ENCODE results near the gene PLB1.
A peak's percentile ranks its signal among the peaks of the same experiment; 100 is the strongest.
"Not testable (repeated sequence)": the region's sequence is repeated elsewhere in the genome, so short reads cannot be mapped to it uniquely, and the experiment has no call there.

Gene PLB1

GRCh38 chr2:28649481-28650265 lies 153.8 kb downstream of the PLB1 start:
- no peak for DNase-seq (ENCODE audit: low read depth)

DNA sequence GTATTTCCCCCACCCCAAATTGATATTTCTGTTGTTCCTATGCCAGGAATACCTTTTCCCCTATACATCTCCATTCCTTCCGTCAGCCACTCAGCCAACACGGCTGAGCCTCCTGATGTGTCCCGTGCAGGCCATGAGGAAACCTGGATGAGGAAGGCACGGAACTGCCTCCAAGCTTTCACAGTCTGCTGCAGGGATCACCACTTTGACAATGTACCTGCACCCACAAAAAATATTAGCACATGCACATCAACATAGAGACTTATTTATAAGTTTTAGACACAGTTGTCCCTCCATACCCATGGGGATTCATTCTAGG lies 154.4 kb downstream of the PLB1 start:
- DNase-seq (ENCODE audit: low read depth): no peak

DNA sequence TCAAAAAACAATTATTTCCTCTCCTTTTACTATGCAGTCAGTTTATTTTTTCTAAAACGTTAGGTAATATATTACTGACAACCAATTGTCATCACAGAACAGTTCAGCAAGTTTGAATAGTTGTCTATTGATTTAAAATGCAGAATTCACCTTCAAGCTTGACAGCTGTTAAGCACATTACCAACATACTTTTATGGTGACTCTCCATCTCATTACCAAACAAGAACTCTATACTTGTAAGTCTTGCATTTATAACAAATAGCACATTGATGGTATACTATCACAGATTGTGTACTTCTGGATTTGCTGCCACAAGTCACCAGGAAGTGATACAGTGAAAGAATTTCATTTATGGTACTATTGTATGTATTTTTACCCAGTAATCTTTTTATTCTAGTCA lies 156.4 kb downstream of the PLB1 start:
- no peak for DNase-seq (ENCODE audit: low read depth)

- DNase-seq (ENCODE audit: low read depth): no peak
Observed at GRCh38 chr2:28653892-28654662, 158.2 kb downstream of the PLB1 start.

DNA sequence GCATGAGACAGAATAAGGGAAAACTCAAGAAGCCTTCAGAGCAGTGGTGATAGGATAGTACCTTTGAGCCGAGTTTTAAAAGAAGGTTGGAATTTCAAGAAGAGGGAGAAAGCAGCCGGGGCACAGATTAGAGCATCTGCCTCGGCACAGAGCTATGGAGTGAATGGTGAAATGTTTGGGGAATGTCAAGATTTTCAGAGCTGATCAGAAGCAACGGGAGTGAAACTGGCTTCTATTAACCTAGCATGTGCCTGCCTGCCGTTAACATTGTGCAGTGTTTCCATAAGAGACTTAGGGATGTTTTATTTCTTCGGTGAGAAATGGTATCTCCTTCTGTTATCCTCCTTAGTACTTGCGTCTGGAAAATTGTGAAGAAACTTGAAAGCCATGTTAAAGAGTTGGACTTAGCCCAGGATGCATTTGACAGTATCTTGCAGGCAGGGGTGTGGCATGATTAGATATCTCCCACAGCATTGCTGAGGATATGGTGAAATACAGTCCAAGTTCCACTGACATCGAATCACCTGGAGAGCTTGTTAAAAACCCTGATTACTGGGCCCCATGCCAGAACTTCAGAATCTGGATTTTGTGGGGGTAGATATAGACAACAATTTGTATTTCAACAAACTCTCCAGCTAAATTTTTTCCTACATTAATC lies 158.9 kb downstream of the PLB1 start:
- DNase-seq (ENCODE audit: low read depth): no peak

GRCh38 chr2:28656937-28657615 lies 161.2 kb downstream of the PLB1 start:
- DNase-seq (ENCODE audit: low read depth): no peak

- DNase-seq (ENCODE audit: low read depth): peak; percentile 64
Observed at GRCh38 chr2:28658369-28658768, 162.5 kb downstream of the PLB1 start.

DNA sequence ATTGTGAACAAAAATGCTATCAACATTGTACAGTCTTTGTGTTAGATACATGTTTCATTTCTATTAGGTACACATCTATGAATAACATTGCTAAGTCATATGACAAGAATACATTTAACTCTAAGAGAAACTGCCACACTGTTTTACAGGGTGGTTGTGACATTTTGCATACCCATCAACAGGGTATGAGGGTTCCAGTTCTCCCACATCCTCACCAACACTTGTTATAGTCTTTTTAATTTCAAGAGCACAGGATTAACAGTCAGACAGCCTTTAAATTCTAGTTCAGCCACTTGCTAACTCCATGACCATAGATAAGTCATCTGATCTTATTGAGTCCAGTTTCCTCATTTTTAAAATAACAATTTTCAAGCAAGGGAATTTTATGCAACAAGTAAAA lies 163.3 kb downstream of the PLB1 start:
- DNase-seq (ENCODE audit: low read depth): no peak

DNA sequence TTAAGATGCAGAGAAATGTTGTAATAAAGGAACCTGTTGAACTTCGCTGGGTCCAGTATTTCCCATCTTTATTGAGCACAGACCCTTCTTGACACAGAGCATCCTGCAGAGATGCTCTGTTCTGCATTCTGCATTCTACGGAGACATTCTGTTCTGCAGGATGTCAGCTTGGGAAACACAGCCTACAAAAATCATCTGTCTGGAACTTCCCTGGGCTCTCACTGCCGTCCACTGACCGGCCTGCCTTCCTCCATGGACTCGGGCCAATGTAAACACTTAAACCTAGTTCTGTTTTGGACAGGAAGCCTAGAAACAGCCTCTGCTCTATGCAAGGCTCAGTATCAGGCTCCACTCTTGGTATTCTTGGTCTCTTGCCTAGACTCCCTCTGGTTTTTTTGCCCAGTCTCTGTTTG lies 165.7 kb downstream of the PLB1 start:
- peak; percentile 83 for DNase-seq (ENCODE audit: low read depth)

GRCh38 chr2:28662044-28662443 lies 166.2 kb downstream of the PLB1 start:
- DNase-seq (ENCODE audit: low read depth): no peak

DNA sequence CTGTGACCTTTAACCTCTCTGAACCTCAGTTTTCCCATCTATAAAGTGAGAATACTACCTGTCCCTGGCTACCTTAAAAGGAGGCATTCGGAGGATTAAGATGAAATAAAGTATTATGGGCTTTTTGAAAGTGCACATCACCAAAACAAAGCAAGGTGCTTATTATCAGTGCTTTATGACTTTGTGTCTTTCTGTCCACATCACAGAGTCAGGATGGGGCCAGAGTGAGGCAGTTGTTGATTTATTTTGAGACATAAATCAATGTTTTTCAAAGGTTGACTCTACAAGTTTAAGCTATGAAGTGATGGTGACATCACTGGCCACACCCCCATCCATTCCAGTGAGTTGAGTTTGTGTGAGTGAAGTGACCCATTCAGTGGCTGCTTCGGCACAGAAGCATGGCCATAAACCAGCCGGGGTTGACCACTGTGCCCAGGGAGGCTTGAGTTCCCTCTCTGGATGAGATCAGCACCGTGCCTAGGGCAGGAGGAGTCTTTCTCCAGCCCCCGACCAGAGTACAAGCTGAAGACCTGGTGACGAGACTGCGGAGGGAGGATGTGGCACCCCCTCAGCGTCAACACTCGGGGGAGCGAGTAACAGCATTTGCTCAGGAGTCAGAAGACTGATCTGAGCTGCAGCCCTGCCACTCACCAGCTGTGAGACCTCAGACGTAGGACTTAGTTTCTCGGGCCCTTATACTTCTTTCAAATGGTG lies 166.8 kb downstream of the PLB1 start:
- peak; percentile 45 for DNase-seq (ENCODE audit: low read depth)

- DNase-seq (ENCODE audit: low read depth): peak; percentile 52
Observed at GRCh38 chr2:28663359-28663758, 167.5 kb downstream of the PLB1 start.

DNA sequence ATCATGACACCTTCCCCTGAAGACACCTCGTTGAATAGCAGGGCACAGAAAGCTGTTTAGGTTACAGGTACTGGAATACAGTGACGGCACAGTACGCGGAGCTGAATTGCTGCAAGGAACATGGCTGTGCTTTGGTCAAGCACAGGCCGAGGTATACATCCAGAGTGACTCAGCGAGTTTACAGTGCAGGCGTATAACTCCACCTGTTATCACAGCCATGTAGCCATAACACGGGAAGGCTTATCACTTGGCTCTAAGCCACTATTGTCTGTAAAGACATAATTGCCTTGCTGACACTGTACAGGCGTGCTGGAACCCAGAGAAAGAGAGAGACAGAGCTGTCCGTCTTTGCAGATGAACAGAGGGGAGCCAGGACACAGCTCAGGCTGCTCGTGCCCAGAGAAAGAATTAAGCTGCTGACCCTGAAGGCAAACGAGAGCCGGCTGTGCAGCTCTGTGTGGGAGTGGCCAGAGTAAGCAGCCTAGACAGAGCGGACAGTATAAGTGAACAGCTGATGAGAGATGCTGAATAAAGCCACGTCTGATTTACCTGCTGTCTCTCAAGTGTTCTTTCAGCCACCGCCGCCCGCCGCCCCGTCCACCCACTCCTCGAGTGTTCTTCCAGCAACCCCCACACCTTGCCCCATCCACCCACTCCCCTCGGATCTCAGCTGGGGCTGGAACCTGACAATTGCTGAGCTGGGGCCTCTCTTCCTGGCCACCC lies 168.4 kb downstream of the PLB1 start:
- no peak for DNase-seq (ENCODE audit: low read depth)

DNA sequence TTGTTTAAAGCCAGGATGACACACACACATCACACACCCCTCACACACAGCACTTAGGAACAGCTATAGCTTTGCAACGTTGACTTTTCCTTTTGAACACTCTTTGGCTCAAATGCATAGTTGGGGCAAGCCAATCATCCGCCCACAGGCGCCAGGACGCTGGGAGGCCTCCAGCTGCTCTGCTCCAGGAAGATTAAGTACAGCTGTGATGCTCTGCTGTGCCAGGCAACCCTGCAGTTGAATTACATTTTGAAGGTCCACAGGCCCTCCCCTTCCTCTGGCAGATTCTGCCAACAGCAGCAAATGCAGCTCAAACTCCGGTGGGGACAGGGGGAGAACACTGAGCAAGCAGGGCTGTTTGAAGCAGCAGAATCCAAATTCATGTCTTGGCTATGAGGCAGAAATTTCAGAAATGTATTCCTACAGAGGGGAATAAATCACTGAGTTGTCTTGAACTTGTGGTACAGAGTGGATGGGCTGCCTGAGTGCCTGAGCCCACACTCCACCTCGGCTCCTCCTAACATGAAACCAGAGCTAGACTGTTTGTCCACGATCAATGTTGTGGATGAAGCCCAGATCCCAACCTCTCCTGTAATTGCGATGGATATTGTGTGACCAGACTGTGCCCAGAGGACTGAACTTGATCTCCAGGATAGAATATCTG lies 169.3 kb downstream of the PLB1 start:
- peak; percentile 86 for DNase-seq (ENCODE audit: low read depth)

DNA sequence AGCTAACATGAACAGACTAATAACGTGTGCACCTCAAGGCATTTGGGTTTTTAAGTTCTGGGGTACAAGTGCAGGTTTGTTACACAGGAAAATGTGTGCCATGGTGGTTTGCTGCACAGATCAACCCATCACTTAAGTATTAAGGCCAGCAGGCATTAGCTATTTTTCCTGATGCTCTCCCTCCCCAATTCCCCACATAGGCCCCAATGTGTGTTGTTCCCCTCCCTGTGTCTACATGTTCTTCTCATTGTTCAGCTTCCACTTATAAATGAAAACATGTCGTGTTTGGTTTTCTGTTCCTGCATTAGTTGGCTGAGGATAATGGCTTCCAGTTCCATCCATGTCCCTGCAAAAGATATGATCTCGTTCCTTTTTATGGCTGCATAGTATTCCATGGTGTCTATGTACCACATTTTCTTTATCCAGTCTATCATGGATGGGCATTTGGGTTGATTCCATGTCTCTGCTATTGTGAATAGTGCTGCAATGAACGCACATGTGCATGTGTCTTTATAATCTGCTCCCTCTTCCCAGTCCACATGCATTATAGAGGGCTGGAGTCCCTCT lies 170.0 kb downstream of the PLB1 start:
- not testable (repeated sequence) for DNase-seq (ENCODE audit: low read depth)

GRCh38 chr2:28666496-28667184 lies 170.8 kb downstream of the PLB1 start:
- peak; percentile 30 for DNase-seq (ENCODE audit: low read depth)

DNA sequence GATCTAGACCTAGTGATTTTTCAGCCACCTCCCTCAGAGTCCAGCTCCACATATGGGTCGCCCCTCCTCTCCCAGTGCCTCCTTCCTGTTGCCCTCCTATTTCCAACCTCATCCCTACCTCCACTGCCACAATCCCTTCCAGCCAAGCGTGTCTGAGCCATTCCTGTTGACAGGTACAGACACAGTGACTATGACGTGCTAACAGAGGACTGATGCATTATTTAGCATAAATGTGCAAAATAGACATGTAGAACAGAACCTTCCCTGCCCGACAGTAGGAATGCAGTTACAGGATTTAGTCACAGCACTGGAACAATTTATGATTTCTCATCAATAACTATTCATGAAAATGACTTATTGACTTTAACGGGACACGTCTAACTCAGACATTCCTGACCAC lies 171.4 kb downstream of the PLB1 start:
- DNase-seq (ENCODE audit: low read depth): no peak

- DNase-seq (ENCODE audit: low read depth): no peak
Observed at GRCh38 chr2:28668106-28668814, 172.4 kb downstream of the PLB1 start.

DNA sequence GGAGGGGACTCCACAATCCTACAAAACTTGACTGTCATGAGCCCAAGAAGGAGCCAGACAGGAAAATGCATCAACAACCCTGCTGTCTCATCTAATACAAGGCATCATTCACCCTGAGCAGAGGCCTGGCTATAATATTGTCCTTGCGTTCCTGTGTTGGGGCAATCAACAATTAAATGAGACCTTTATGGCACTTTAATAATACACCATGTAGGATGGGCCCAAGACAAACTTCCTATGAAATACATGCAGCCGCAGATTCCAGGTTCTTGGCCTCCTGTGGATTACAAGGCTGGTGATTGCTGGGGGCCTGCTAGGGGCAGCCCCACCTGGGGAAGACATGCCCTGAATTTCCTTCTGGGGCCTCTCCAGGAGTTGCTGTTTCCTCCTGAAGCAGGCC lies 173.0 kb downstream of the PLB1 start:
- no peak for DNase-seq (ENCODE audit: low read depth)
